Measurements from ENCODE around the gene BARHL1. TPM values are rescaled to one million over a fixed set of nuclear protein-coding genes. Genes with fewer than 3 reads are reported as not detected.

Gene BARHL1
- total and polyA plus RNA-seq, 2 experiments from 2014 or later, result not detected

DNA sequence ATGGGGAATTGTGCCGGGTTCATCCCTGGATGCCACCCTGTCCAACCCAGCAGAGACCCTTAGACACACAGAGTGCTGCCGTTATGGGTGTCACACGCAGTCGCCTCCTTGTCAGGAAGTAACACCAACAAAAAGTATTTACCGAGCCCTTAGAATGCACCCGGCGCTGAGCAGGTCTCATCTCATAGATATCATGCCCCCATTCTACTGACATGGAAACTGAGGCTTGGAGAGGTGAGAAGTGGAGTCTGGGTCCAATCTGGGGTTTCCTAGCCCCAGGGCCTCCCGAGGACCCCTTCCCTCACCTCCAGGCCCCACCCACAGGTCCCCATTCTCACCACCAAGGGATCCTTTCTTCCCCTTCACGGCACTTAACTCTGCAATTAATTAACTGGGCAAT, 36.8 kb upstream of the BARHL1 start:
- no peak overlapping the region for H3K4me3 ChIP-seq
- H3K27ac ChIP-seq, result no peak overlapping the region
- TF ChIP-seq, protein P1, sequence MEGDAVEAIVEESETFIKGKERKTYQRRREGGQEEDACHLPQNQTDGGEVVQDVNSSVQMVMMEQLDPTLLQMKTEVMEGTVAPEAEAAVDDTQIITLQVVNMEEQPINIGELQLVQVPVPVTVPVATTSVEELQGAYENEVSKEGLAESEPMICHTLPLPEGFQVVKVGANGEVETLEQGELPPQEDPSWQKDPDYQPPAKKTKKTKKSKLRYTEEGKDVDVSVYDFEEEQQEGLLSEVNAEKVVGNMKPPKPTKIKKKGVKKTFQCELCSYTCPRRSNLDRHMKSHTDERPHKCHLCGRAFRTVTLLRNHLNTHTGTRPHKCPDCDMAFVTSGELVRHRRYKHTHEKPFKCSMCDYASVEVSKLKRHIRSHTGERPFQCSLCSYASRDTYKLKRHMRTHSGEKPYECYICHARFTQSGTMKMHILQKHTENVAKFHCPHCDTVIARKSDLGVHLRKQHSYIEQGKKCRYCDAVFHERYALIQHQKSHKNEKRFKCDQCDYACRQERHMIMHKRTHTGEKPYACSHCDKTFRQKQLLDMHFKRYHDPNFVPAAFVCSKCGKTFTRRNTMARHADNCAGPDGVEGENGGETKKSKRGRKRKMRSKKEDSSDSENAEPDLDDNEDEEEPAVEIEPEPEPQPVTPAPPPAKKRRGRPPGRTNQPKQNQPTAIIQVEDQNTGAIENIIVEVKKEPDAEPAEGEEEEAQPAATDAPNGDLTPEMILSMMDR (IDR thresholded peaks at IDR 0.05; ENCODE audit: low read depth, low read length), result no peak
- no peaks in the 10 kb centered on the region for H3K9me3 ChIP-seq (ENCODE audit: low read depth)
- no peaks in the 10 kb centered on the region for H3K36me3 ChIP-seq
- peaks cover 7% of the 10 kb centered on the region for H3K4me1 ChIP-seq (ENCODE audit: low read depth)
- DNase-seq (ENCODE audit: low read depth in 1 of 2, low spot score in 1 of 2), result no peak
- H3K27me3 ChIP-seq, result no peaks in the 10 kb centered on the region

DNA sequence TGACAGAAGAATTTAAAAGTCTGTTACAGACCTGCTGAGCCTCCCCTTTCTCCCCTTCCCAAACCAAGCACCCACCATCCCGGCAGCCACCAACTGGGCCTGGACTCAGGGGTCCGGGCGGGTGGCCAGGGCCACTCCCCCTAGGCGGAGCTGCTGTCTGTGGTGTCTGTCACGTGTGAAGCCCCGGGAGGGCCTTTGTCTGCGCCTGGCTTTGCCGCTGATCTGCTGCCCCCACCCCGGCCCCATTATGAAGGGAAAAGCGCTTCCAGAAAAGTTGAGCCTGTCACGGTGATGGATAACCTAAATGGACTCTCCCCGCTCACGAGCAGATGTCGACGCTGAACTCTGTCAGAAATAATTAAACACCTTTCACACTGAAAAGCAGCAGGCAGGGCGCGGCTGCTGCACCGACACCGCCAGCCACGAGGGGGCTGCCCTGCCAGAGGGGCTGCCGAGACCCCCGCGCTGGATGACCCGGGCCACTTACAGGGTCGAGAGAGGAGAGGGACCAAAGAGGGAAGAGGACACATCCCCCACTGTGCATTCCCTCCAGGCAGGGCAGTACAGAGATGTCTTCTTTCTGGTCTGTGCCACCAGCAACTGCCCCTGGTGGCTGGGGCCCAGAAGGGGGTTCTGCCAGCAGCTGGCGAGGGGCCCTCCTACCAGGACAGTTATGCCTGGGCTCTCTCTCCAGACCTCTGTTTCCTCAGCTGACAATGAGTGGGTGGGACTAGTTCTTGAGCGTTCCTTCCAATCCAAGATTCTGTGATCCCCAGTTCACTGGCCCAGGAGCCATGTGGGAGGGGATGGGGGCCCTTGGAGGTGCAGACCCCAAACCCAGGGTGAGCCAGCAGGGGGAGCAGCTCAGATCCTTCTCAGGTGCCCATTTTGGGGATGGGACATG, 36.0 kb upstream of the BARHL1 start:
- Histone ChIP-seq H3K9me3 (ENCODE audit: low read depth) (no peaks in the 10 kb centered on the region), H3K27me3 (no peaks in the 10 kb centered on the region), H3K4me1 (ENCODE audit: low read depth) (peaks cover 7% of the 10 kb centered on the region), H3K27ac (no peak overlapping the region), H3K36me3 (no peaks in the 10 kb centered on the region), H3K4me3 (peak overlapping the region; percentile 11)
- TF ChIP-seq, protein P1 (IDR thresholded peaks at IDR 0.05; ENCODE audit: low read depth, low read length), result peak; percentile 58
- DNase-seq (ENCODE audit: low read depth in 1 of 2, low spot score in 1 of 2), result peak; percentile 57 to 71

DNA sequence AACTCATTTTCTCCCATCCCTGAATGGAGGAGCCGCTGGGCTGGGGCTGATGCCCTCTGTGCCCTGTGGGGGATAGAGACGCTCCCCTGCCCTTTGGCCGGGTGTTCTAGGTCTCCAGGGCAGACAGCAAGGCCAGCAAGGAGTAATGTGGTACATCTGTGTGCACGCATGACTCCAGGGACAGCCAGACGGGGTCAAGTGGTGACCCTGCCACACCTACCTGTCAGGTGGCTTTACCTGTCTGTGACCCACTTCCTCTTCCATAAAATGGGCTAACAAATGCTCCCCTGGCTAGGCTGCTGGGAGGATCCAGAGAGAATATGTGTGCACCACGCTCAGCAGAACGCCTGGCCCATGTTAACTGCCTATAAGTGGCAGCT, 35.4 kb upstream of the BARHL1 start:
- no peaks in the 10 kb centered on the region for H3K36me3 ChIP-seq
- H3K4me1 ChIP-seq (ENCODE audit: low read depth), result peaks cover 7% of the 10 kb centered on the region
- no peaks in the 10 kb centered on the region for H3K9me3 ChIP-seq (ENCODE audit: low read depth)
- no peaks in the 10 kb centered on the region for H3K27me3 ChIP-seq
- DNase-seq (ENCODE audit: low read depth in 1 of 2, low spot score in 1 of 2), result no peak
- TF ChIP-seq, protein P1 (IDR thresholded peaks at IDR 0.05; ENCODE audit: low read depth, low read length), result no peak
- no peak overlapping the region for H3K4me3 ChIP-seq
- no peak overlapping the region for H3K27ac ChIP-seq

DNA sequence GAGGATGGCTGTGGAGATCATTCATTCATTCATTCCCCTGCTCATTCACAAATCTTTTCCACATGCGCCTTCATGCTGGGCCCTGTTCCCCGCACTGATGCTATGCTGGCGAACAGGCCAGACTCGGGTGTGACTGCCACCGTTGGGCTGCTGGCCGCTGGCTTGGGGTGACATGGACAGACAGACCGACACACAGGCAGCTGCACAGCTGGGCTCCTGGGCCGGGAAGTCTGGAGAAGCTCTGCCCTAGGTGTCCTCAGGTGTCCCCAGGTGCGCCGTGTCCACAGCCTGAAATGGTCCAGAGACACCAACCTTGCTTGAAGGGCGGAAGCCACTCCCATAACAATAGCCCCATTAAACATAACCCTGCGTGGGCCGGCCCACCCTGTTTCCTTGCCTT, 35.0 kb upstream of the BARHL1 start:
- no peaks in the 10 kb centered on the region for H3K27me3 ChIP-seq
- H3K36me3 ChIP-seq, result no peaks in the 10 kb centered on the region
- peaks cover 7% of the 10 kb centered on the region for H3K4me1 ChIP-seq (ENCODE audit: low read depth)
- H3K9me3 ChIP-seq (ENCODE audit: low read depth), result no peaks in the 10 kb centered on the region
- DNase-seq (ENCODE audit: low read depth in 1 of 2, low spot score in 1 of 2), result no peak
- TF ChIP-seq, protein P1 (IDR thresholded peaks at IDR 0.05; ENCODE audit: low read depth, low read length), result no peak
- H3K4me3 ChIP-seq, result no peak overlapping the region
- no peak overlapping the region for H3K27ac ChIP-seq

DNA sequence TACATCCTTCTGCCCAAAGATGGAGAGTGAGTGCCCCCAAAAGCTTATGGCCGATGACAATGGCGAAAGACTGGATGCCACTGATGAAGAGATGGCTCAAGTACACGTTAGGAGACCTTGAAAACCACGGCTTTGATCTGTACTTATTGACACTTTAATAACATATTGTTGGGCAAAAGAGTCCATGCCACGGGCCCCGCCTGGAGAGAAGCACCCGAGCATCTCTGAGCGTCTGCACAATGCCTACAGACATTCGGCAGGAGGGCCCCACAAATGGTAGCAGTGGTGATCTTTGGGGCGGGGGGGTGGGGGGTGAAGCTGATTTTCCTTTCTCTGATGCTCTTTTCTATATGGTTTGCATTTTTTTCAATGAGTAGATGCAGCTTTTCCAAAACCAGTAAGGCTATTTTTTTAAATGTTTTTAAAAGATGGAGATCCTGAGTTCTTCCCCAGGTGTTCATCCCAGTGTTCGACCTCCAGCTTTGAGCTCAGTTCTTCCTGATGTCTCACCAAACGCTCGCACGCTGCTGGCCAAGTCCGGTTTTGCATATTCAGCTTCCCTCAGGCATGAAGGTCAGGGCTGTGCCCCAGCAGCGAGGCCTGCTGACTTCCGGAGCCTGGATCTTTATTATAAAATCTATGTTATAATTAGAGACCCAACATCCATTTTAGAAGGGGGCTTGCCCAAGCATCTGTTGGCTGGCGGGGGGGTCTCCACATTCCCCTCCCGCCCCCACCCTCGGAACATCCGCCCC, 34.3 kb upstream of the BARHL1 start:
- peaks cover 7% of the 10 kb centered on the region for H3K4me1 ChIP-seq (ENCODE audit: low read depth)
- H3K9me3 ChIP-seq (ENCODE audit: low read depth), result no peaks in the 10 kb centered on the region
- no peaks in the 10 kb centered on the region for H3K36me3 ChIP-seq
- H3K4me3 ChIP-seq, result no peak overlapping the region
- H3K27me3 ChIP-seq, result no peaks in the 10 kb centered on the region
- DNase-seq (ENCODE audit: low read depth in 1 of 2, low spot score in 1 of 2), result no peak
- TF ChIP-seq, protein P1 (IDR thresholded peaks at IDR 0.05; ENCODE audit: low read depth, low read length), result no peak
- H3K27ac ChIP-seq, result no peak overlapping the region

Data from cardiac muscle cell (in vitro differentiated cells and primary cell).